HepG2 (cell line): ENCODE data around the gene KCNQ2. TPM values are rescaled to one million over a fixed set of nuclear protein-coding genes. Genes with fewer than 3 reads are reported as not detected.

Source experiments
- ATAC-seq: fragments of 200-7000 bp; cut with Tn5 transposase; 3 replicates; pipeline ENCODE4 v1.9.1; 2020; ENCODE audit warnings: mild to moderate bottlenecking, moderate library complexity
- BruUV-seq: library from RNA; stranded (reverse); fragments of 400-500 nt; replicated peaks from 2 replicates; lab custom pipeline; 2021; lab: Mats Ljungman, UMichigan
- CTCF ChIA-PET: fragments of 300-600 bp; formaldehyde crosslinking; extraction: SDS; loops from one replicate; lab custom pipeline; 2021; ENCODE audit warnings: low total read pairs, inconsistent platforms, low intra/inter-chr PET ratio; lab: Yijun Ruan, JAX
- POLR2A ChIA-PET: fragments of 350-600 bp; sonication (Branson Sonifier 250); formaldehyde crosslinking; loops from one replicate; lab custom pipeline; 2020; ENCODE audit warnings: antibody characterized with exemption, inconsistent platforms; lab: Yijun Ruan, JAX
- DNase-seq: peaks from one replicate; pipeline ENCODE4 v3.0.0-alpha.2; 2015; ENCODE audit warnings: low spot score
- FAIRE-seq: peaks from 3 replicates; lab custom pipeline; 2011; peaks lifted over from hg19 to GRCh38; lab: Jason Lieb, UNC
- H2AFZ ChIP-seq: one replicate; pipeline ENCODE4 v1.6.1; 2011; ENCODE audit warnings: low read length, inconsistent platforms
- H3K27ac ChIP-seq: fragments of 300-600 bp; 3 replicates; pipeline ENCODE4 v1.8.0; 2011; ENCODE audit warnings: mixed run types, mild to moderate bottlenecking, mixed read lengths, low read length, inconsistent platforms; ENCODE audit not compliant: insufficient read depth; ENCODE audit errors: extremely low read length
- H3K27me3 ChIP-seq, 2 experiments: fragments of 200-600 bp in 1 of 2; 2 replicates in 1 of 2; 3 replicates in 1 of 2; pipeline versions ENCODE4 v1.6.0 to v1.8.0; 2011; ENCODE audit warnings: low read length in 2 of 2, mild to moderate bottlenecking in 2 of 2, moderate library complexity in 2 of 2, inconsistent platforms in 1 of 2; ENCODE audit not compliant: insufficient read depth in 2 of 2, control insufficient read depth in 1 of 2
- H3K36me3 ChIP-seq, 2 experiments: fragments of 200-600 bp in 1 of 2; replicated peaks in 1 of 2; 2 replicates in 1 of 2; 3 replicates in 1 of 2; pipeline versions ENCODE4 v1.5.1 to v1.8.0; 2011; ENCODE audit warnings: low read length in 2 of 2, inconsistent platforms in 1 of 2; ENCODE audit not compliant: insufficient read depth in 2 of 2, control insufficient read depth in 1 of 2
- H3K4me1 ChIP-seq: 2 replicates; pipeline ENCODE4 v1.5.1; 2012; ENCODE audit warnings: low read length, inconsistent platforms; ENCODE audit not compliant: insufficient read depth
- H3K4me2 ChIP-seq: 2 replicates; pipeline ENCODE4 v1.6.0; 2011; ENCODE audit warnings: low read depth, low read length, inconsistent platforms
- H3K4me3 ChIP-seq, 3 experiments: fragments of 200-600 bp in 1 of 3; sonication (generic), shearing (Covaris generic) in 1 of 3; replicated peaks in 1 of 3; 2 replicates each; pipeline ENCODE4 v1.5.1; 2011 to 2016; ENCODE audit warnings: low read length in 3 of 3, inconsistent platforms in 2 of 3, low read depth in 2 of 3, mild to moderate bottlenecking in 2 of 3, control low read depth in 1 of 3, mixed read lengths in 1 of 3; ENCODE audit not compliant: insufficient read depth in 1 of 3
- H3K79me2 ChIP-seq: one replicate; pipeline ENCODE4 v1.6.1; 2011; ENCODE audit warnings: low read length, inconsistent platforms; ENCODE audit not compliant: insufficient read depth
- H3K9ac ChIP-seq: 2 replicates; pipeline ENCODE4 v1.6.0; 2011; ENCODE audit warnings: mild to moderate bottlenecking, low read depth, low read length, inconsistent platforms; ENCODE audit not compliant: insufficient read depth
- H3K9me3 ChIP-seq: 2 replicates; pipeline ENCODE4 v1.5.1; 2012; ENCODE audit warnings: mild to moderate bottlenecking, low read length
- H4K20me1 ChIP-seq: 2 replicates; pipeline ENCODE4 v1.6.0; 2011; ENCODE audit warnings: inconsistent platforms, mild to moderate bottlenecking, low read length, moderate library complexity; ENCODE audit not compliant: insufficient read depth
- EED ChIP-seq: sonication (generic); formaldehyde crosslinking; IDR thresholded peaks from 2 replicates; pipeline ENCODE4 v1.5.0; 2020; ENCODE audit warnings: mild to moderate bottlenecking, missing genetic modification reagents
- IRF1 ChIP-seq: sonication (generic); formaldehyde crosslinking; IDR thresholded peaks from 2 replicates; pipeline ENCODE4 v1.4.0; 2020; ENCODE audit warnings: low read depth, mild to moderate bottlenecking, missing genetic modification reagents
- RXRA ChIP-seq: sonication (generic); formaldehyde crosslinking; IDR thresholded peaks from 2 replicates; pipeline ENCODE4 v1.5.1; 2020; ENCODE audit warnings: missing genetic modification reagents
- TEAD3 ChIP-seq: optimal IDR thresholded peaks from 2 replicates; pipeline ENCODE3; 2016; ENCODE audit warnings: borderline replicate concordance
- TFAP4 ChIP-seq: sonication (generic); IDR thresholded peaks from 2 replicates; pipeline ENCODE4 v1.6.1; 2016; ENCODE audit warnings: low read depth, borderline replicate concordance
- ZFP90 ChIP-seq: sonication (generic); formaldehyde crosslinking; IDR thresholded peaks from 2 replicates; pipeline ENCODE4 v1.8.0; 2022; ENCODE audit warnings: missing genetic modification reagents, mild to moderate bottlenecking, inconsistent platforms, borderline replicate concordance
- WGBS: methylation state at CpG from one replicate; pipeline ENCODE4 v1.1.6; 2017; ENCODE audit warnings: low lambda C conversion rate; 5-methylcytosine and 5-hydroxymethylcytosine counted together
- in situ Hi-C: cut with HindIII; loops from 2 replicates; pipeline ENCODE4 v1.10.0; 2017; ENCODE audit warnings: low pct_unique_long_range_greater_than_20kb; ENCODE audit not compliant: extremely low pct_ligation_motif_present
- intact Hi-C: fragments of 100-400 bp; cut with micrococcal nuclease; formaldehyde crosslinking; loops from one replicate; pipeline ENCODE4 v1.10.0; 2022; ENCODE audit not compliant: unreplicated experiment
- polyA plus RNA-seq, 8 experiments: library from polyadenylated mRNA; depleted of rRNA in 3 of 8; stranded (reverse) in 7 of 8; unstranded in 1 of 8; fragments of >200 nt; fragmentation: Illumina TruSeq in 4 of 8; extraction: Trizol in 4 of 8; gene quantifications; 2 replicates each; pipeline versions ENCODE4 v1.2.1 to v1.2.3, GENCODE V29; 2011 to 2016; ENCODE audit warnings: low read depth in 4 of 8, missing spikeins in 1 of 8, mixed read lengths in 1 of 8; ENCODE audit not compliant: insufficient read depth in 1 of 8
- total RNA-seq, 5 experiments: library from RNA; depleted of rRNA; stranded (reverse); fragments of >200 nt; fragmentation: Illumina TruSeq; extraction: Trizol; gene quantifications; 2 replicates each; pipeline ENCODE4 v1.2.3, GENCODE V29; 2016; ENCODE audit warnings: low read depth in 1 of 5
- TF ChIP-seq, protein P1 (sequence below): fragments of 450-650 bp; IDR thresholded peaks from 2 replicates; pipeline ENCODE4 v1.6.1; 2016

The KCNQ2 gene
- total and polyA plus RNA-seq, 2 of the 13 experiments (the other 11 are each of a cell fraction or from before 2014, with no cell fraction given) = not detected

DNA sequence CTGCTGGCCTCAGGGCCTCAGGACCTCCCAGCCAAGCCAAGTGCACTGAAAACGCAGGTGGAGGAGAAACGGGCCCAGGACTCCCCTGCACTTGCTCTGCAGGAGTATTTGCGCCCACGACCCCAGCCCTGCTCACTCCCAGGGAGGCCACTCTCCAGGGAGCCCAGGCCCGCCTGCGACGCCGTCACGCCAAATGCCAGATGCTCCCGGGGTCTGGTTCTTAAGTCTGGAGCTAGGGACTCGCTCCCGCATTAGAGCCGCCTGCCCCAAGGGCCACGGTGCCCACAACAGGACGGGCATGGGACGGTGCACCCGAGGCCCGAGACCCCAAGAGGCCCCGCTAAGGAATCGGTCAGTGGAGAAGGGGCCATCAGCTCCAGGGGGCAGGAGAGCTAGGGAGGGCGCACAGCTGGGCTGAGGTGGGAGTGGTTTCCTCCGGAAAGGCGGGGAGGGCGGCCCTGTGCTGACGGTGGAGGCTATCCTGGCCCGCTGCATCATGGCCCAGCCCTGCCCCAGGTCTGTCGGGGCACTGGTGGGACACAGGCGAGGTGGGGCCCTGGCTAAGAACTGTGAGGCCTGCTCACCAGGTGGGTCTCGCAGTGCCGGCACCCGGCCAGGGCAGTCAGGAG is 67.2 kb downstream of the KCNQ2 start:
- 23% methylated on average over 25 of the region's 31 CpGs for WGBS
- Histone ChIP-seq H3K9me3 (no peaks in the 10 kb centered on the region), H3K4me1 (no peaks in the 10 kb centered on the region; the same call in 1 of the 2 replicates), H4K20me1 (peaks cover 4% of the 10 kb centered on the region; the same call in 1 of the 2 replicates), H2AFZ (no peak overlapping the region), H3K27me3 (peaks cover 44 to 94% of the 10 kb centered on the region in 2 experiments), H3K27ac (no peak overlapping the region), H3K4me3 (no peak overlapping the region), H3K36me3 (no peaks in the 10 kb centered on the region), H3K9ac (no peak overlapping the region), H3K4me2 (no peak overlapping the region), H3K79me2 (no peaks in the 10 kb centered on the region)
- in situ Hi-C loops = no loop called here
- TF ChIP-seq ZFP90 (CRISPR knock-in tag) (no peak), TFAP4 (peak; percentile 25; the same call in 1 of the 2 replicates)
- ChIA-PET CTCF (no interaction called here), POLR2A (no interaction called here)
- ATAC-seq (no peak), DNase-seq (no peak), FAIRE-seq (no peak)
- intact Hi-C loops = no loop called here
- BruUV-seq = no TSS peak

GRCh38 chr20:63404129-63405085 is 68.0 kb downstream of the KCNQ2 start:
- intact Hi-C loops = no loop called here
- no peaks in the 10 kb centered on the region for H3K9me3 ChIP-seq
- peaks cover 44 to 97% of the 10 kb centered on the region in 2 experiments for H3K27me3 ChIP-seq
- peaks cover 4% of the 10 kb centered on the region; the same call in 1 of the 2 replicates for H4K20me1 ChIP-seq
- H3K4me1 ChIP-seq = no peaks in the 10 kb centered on the region; the same call in 1 of the 2 replicates
- CTCF ChIA-PET = no interaction called here
- no peak for DNase-seq
- BruUV-seq = no TSS peak
- H3K4me2 ChIP-seq = no peak overlapping the region
- H3K36me3 ChIP-seq = no peaks in the 10 kb centered on the region
- POLR2A ChIA-PET = no interaction called here
- no peak for ATAC-seq
- in situ Hi-C loops = no loop called here
- no peak for TF ChIP-seq IRF1 (CRISPR knock-in tag)
- no peak for TF ChIP-seq TEAD3 (CRISPR knock-in tag)
- TF ChIP-seq, protein P1, sequence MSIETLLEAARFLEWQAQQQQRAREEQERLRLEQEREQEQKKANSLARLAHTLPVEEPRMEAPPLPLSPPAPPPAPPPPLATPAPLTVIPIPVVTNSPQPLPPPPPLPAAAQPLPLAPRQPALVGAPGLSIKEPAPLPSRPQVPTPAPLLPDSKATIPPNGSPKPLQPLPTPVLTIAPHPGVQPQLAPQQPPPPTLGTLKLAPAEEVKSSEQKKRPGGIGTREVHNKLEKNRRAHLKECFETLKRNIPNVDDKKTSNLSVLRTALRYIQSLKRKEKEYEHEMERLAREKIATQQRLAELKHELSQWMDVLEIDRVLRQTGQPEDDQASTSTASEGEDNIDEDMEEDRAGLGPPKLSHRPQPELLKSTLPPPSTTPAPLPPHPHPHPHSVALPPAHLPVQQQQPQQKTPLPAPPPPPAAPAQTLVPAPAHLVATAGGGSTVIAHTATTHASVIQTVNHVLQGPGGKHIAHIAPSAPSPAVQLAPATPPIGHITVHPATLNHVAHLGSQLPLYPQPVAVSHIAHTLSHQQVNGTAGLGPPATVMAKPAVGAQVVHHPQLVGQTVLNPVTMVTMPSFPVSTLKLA = peak; percentile 22; the same call in 1 of the 2 replicates
- TF ChIP-seq RXRA (CRISPR knock-in tag) = no peak
- TF ChIP-seq EED (CRISPR knock-in tag) = 0 out of 2 replicates have a peak, but pooled peaks have one; percentile 54
- TF ChIP-seq, all 625 proteins: peak for 2
- Histone ChIP-seq H3K4me3 (no peak overlapping the region), H3K9ac (no peak overlapping the region), H3K79me2 (no peaks in the 10 kb centered on the region), H3K27ac (no peak overlapping the region), H2AFZ (no peak overlapping the region)
- no peak for FAIRE-seq
- WGBS = 20% methylated on average over 27 of the region's 34 CpGs
